Posterior cingulate gyrus (tissue), 11 donors: Measurements from ENCODE around the gene PLXNC1.

Experiments
- DNase-seq, 10 donors: peaks; one replicate each; pipeline versions ENCODE4 v3.0.0 to v3.0.0-alpha.2; 2020 to 2021; ENCODE audit warnings: mixed read lengths in 3 of 10
- intact Hi-C: fragments of 100-400 bp; cut with DNase I; formaldehyde crosslinking; loops from one replicate; pipeline ENCODE4 v1.15.1; 2023

Gene PLXNC1

DNA sequence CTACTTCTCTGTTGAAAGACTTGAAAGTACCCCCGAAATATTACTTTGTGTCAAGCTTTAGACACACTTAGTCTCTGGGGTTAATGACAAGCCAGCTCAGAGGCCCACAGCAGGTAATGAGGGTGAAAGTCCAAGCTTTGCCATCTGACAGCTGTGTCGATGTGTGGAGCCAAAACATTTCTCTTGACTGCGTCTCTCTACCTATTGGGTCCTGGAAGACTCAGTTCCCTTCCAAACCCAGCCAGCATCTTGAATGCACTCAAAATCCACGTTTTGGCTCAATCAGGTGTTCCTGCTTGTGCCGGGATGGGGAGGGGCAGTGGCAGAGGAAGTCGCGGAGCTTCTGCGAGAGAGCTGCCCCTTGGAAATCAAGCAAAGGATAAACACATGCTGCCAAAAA, 3.2 kb downstream of the PLXNC1 start:
- intact Hi-C loops, result loop anchor here (10.0 kb wide), 1 partner anchor 103 kb away; no protein-coding TSS in a partner anchor
- DNase-seq, result no peak

DNA sequence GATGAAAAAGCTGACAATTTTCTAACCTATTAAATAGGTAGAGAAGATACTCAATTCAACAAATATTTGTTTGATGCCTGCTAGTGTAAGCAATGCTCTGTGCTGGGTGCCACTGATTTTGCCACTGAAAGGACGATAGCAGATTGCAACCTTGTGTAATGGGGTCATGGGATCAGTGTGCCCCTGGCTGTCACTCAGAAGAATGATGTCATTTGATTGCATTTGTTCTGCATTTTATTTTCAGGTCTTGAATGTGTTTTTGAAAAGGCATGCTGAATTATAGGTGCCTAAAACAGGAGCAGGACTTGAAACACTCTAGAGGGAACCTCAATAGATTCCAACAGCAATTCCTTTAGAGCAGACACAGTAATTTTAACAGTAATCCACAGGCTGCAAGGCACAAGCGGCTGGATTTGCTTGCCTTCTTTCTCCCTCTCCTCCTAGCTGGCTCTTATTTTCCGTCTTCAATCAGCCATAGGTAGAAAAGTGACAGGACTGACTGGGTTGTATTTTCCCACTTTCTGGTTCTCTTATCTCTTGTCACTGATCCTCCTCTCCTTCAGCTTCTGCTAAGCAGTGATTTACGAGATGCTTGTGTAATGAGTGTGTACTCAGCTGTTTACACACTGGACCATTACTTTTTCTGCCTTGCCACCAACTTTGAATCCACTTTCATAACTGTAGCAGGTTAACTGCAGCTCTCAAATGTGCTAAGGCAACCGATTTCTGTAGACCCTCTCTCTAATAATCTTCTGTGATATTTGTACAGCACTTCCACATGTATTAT, 4.1 kb downstream of the PLXNC1 start:
- no peak for DNase-seq
- intact Hi-C loops, result loop anchor here (10.0 kb wide), 1 partner anchor 102 kb away; no protein-coding TSS in a partner anchor

DNA sequence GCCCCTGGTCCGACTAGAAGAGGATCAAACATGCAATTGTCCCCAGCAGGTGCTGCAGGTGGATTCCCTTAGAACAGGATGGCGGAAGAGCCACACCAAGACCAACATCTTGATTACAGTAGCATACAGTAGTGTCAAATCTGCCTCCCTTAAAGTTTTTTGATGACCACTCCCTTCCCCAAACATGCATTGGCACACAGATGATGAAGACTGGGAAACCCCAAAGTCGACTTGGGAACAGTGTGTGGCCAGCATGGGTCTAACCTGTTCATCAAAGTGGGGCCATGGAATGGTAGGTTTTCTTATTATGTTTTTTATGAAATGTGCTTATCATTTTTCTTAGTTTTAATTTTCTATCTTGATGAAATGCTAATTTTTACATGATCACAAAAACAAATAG, 8.8 kb downstream of the PLXNC1 start:
- intact Hi-C loops, result loop anchor here (10.0 kb wide), 1 partner anchor 98 kb away; no protein-coding TSS in a partner anchor

DNA sequence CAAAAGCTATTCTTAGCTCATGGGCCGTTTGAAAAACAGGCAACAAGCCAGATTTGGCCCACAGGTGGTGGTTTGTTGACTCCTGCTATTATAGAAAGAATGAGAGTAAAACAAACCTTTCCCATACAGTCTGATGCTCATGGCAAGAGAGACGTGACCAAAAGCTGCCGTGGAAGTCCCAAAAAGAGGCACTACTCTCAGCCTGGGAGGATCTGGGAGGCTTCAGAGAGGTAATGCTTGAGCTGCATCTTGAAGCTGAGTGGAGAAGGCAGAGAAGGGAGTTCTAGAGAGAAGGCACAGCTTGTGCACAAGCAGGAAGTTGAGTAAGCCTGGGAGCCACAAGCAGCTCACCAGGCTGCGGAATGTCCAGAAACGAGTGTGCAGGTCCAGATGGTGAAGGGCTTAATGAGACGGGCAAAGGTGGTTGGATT, 9.6 kb downstream of the PLXNC1 start:
- DNase-seq, result no peak
- intact Hi-C loops, result loop anchor here (10.0 kb wide), 1 partner anchor 97 kb away; no protein-coding TSS in a partner anchor

More for the DNA sequence above, 8.8 kb downstream of the PLXNC1 start:
- DNase-seq, result no peak

DNA sequence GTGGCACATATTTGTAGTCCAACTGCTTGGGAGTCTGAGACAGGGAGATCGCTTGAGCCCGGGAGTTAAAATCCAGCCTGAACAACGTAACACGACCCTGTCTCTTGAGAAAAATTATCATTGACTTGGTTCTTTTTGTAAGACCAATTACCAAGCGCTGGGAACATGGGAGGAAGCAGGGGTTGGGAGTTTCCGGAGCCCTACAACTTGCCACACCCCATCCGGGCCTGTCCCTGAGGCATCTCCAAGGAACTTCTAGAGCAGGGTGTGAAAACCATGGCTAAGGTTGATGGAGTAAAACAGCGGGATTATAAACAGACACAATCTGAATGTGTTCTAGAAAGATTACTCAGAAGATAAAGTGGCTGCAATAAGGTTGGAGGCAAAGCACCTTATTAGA, 10.3 kb downstream of the PLXNC1 start:
- intact Hi-C loops, result loop anchor here (10.0 kb wide), 1 partner anchor 96 kb away; no protein-coding TSS in a partner anchor
- no peak for DNase-seq

DNA sequence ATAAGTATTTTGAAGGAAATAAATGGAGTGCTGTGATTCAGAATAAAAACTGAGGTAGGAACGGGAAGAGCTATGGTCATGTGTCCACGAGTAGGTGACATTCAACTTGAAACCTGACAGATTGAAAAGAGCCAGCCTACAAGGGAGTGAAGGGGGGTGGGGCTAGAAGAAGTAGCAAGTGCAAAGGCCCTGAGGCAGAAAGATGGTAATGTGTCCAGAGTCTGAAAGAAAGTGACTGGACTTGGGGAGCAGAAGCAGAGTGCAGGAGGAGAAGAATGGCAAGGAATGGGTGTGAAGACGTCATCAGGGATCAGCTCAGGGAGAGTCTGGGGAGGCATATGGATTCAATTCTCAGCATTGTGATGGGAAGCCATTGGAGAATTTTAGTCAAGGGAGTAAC, 13.7 kb downstream of the PLXNC1 start:
- DNase-seq, result no peak
- intact Hi-C loops, result no loop called here

DNA sequence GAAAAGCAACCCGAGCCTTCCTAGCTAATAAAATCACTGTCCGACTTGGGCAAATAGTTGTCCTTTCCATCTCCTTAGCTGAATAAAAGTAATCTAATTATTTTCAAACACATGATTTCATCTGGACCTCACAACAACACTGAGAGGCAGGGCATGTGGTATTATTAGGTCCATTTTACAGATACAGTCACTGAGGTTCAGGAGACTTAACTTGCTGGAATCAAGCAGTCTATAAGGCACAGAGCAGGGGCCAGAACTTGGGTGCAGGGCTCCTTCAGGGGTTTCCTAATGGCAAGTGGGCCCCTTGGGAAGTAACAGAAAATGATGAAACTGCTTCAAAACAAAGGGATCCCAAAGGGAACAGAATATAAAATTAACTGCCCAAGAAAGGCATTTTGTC, 15.5 kb downstream of the PLXNC1 start:
- intact Hi-C loops, result no loop called here
- no peak for DNase-seq

DNA sequence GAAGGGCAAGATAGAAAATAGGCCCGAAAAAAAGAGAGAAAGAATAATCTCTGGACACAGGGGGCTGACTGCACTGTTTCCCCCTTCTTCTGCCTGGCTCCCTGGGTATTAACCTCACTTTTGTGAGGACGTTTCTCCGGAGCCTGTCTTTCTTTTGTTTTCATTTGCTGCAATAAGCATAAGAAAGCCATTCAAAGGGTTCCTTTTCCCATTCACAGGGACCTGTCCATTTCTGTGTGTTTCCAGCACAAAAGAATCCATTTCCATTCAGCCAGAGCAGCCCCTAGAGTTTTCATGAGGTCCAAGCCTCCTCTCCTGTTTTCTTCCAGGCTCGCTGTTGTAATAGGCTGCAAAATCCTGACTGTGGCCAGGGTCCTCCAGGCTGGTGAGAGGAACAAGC, 16.8 kb downstream of the PLXNC1 start:
- DNase-seq, result no peak

DNA sequence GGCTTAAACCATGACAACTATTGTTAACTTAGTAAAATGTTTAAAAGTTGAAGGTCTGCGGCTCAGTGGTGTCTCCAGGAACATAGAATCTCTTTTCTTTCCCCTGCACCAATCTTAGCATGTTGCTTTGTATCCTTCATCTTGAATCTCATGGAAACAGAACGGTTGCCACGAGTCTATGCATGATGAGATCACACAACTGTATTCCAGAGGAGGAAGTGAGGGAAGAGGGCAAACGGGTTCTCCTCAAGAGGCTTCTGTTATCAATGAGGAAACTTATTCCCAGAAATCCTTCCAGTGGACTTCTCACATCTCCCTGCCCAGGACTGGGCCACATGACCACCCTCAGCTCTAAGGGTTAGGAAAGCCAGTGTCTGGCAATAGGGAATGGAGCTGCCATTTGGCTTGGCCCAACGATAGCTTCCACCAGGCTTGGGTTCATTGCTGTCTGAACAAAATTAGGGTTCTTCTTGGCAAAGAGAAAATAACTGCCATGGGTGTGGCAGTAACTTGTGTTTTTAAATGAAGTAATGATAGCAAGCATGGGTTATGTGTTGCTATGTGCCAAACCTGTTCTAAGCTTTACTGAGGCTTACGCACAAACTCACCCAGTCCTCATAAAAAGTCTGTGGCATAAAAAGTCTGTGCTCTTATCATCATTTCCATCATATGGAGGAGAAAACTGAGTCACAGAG, 17.4 kb downstream of the PLXNC1 start:
- DNase-seq, result no peak
- intact Hi-C loops, result no loop called here

More for the DNA sequence above, 16.8 kb downstream of the PLXNC1 start:
- intact Hi-C loops, result no loop called here

DNA sequence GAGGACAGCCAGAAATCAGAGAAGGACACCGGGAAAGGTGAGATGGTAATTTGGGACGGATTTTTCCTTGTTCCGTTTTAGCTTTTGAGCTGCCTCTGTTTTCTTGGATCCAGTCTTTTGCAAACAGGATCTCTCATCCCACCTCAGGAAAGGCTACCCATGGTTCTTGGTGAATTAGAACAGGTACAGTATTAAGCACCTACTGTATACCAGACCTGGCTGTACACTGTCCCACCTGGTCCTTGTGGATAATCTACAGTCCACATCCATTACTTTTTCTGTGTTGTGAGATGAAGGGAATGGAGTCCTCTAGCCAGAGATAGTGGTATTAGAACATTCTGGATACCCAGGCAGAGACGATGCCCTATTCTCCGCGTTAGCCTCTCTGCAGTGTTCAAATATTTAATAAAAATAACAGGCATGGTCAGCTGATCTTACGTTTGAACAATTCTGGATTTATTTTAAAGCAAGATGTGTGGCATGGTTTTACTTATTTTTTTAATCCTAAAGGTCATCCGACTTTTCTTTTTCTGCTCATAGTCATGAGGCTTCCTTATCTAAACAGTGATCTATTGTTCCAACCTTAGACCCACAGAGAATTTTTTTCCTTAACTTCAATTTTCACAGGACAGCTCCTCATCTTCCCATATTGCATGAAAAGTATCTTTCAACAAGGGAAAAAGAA, 18.8 kb downstream of the PLXNC1 start:
- intact Hi-C loops, result no loop called here
- no peak for DNase-seq

DNA sequence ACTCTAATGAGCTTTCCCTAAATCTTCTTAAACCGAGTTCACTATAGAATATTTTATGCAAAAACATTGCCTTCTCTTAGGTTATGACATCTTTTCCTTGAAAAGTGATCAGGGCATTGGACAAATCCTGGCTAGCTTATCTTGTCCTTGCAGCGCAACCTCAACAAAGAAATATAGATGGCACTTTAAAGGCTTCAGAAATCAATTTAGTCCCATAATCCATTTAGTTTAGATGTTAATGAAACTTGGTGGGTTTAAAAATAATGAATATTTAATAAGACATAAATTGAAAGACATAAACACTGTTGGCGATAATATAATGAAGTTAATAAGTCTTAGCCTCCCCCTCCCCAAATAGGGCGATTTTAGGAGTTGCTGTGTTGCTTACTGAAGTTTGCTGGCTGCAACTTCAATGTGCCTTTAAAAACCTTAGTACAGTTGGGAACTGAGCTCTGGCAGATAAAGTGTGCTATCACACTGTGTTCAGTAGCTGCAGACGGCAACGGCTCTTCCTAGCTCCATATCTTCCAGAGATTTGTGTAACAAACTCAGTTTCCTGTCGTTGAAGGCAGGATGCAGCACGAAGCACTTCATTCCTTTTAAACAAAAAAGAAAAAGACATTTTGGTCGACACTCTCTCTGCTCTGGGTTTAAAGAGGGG, 19.5 kb downstream of the PLXNC1 start:
- no peak for DNase-seq
- intact Hi-C loops, result no loop called here

DNA sequence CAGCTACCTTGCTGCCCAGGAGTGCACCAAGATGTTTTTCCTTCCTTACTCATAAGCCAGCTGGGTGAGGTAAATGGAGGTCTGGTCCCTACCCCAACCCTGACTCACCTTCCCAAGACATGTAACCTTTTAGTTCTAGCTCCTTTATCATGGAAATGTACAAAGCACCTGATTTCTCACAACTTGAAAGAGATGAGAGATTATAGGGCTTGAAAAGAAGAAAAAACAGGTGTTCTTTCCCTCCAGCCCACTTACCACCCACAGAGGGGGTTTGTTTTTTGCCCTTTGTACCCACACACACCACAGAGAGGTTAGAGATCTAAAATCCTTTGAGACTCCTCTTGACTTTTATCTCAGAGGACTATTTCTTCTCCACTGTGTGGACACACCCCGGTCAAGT, 21.1 kb downstream of the PLXNC1 start:
- DNase-seq, result no peak
- intact Hi-C loops, result no loop called here

DNA sequence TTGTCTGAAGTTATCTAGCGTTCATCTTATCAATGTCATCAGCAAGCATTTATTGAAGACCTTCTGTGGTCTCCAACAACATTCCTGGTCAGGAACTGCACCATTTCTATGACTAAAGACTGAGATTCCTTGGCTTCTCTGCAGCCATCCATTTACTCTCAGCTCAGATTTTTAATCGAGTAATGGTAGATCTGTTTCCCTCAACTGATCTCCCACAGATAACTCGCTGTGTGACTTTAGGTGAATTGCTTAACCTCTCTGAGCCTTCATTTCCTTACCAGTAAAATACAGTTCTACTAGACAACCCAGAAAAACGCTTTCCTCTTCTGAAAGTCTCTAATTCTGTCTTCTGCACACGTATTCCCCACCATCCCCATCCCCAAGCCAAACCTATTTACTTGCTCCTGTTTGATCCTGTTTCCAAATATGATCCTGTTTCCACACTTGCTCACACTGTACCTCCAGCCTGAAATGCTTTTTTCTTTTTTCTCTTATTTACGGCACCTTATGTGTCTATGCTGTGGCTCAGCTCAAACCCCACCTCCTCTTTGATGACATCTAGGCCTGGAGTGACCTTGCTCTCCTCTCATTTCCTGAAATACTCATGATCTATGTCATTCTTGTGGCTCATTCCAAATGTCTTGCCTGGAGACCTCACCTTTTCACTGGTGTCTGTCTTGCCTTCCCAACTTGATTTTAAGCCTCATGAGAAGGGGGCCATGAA, 21.8 kb downstream of the PLXNC1 start:
- no peak for DNase-seq
- intact Hi-C loops, result no loop called here

DNA sequence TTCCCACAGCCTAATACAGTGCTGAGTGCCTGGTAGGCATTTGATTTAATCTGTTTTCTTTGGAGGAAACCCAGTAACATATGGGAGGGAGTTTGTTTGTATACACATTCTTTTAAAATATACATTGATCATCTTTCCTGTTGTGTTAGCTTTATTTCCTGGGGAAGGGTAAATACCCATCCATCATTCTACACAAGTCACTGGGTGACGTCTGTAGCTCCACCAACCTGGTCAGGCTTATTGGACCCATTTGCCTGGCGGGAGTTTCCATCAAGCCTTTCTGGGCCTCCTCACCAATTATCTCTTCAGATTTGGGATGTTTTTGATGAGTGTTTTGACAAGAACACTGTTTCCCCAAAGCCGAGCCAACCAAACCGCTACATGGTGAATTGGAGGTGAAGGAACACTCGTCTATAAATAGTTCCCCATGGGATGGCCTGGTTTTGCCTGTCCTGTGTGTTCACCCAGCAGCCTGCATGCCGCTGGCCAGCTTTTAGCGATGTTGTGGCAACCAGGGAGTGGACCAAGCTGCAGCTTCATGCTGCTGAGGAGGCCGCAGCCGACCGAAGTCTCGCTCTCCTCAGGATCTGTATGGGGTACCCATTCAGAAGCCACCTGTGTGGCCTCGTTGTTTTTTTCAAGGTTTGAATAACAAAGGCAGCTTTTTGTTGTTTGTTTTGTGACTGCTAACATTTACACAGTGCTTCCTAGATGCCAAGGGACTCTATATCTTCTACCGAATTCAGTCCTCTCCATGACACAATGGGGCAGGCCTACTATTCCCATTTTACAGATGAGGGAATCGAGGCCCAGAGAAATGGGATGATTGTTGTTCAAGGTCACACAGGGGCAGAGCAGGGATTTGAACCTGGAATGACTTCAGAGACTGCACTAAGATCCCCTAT, 22.6 kb downstream of the PLXNC1 start:
- peak in 1 of 10 donors; percentile 80 for DNase-seq
- intact Hi-C loops, result no loop called here

DNA sequence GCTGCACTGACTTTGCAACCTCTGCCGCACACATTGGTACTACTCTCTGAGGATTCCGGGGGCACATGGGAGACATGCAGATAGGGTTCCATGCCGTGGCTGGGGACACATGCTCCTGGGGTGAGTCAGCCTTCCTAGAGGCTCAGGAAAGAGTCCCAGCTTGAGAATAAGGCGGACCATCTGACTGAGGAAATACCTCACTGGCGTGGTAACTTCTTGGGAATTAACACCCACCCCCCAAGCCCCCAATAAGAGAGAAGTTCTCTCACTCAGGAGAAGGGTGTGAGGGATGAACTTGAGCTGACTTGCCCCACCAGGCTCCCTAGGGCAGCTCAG, 23.2 kb downstream of the PLXNC1 start:
- intact Hi-C loops, result no loop called here
- no peak for DNase-seq

DNA sequence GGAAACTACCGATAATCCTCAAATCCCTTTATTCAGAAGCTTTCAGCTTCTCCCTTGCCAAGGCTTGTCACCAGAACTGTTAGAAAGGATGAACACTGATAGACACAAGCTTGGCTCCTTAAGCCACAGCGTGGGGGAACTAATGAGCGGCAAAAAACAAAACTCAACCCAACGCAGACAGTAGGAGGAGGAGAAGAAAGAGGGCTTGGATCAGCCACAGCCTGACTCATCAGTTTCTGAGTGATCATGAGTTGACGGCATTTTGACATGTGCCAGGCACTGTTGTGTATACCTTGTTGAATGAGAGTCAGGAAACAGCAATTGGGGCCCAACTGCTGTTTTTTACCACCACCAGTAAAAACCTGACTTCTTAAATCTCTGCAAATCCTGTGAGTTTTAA, 23.7 kb downstream of the PLXNC1 start:
- intact Hi-C loops, result no loop called here
- DNase-seq, result no peak

DNA sequence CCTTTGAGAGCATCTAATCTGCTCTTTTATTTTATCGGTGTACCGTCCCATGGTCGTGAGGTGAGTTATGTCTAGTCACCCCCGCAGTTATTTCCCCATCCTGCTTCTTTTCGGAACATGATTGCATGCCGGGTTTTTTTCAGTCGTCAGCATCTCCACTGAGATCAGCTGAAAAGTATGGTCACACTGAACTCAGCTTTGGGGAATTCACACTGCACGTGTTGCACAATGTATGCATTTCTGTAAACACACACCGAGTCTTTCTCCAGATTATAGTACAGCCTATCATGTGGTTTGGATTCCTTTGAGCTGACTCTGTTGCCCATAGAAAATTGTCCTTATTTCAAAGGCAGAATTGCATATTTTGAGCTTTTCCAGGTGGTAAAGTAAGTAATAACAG, 24.6 kb downstream of the PLXNC1 start:
- no peak for DNase-seq
- intact Hi-C loops, result no loop called here

DNA sequence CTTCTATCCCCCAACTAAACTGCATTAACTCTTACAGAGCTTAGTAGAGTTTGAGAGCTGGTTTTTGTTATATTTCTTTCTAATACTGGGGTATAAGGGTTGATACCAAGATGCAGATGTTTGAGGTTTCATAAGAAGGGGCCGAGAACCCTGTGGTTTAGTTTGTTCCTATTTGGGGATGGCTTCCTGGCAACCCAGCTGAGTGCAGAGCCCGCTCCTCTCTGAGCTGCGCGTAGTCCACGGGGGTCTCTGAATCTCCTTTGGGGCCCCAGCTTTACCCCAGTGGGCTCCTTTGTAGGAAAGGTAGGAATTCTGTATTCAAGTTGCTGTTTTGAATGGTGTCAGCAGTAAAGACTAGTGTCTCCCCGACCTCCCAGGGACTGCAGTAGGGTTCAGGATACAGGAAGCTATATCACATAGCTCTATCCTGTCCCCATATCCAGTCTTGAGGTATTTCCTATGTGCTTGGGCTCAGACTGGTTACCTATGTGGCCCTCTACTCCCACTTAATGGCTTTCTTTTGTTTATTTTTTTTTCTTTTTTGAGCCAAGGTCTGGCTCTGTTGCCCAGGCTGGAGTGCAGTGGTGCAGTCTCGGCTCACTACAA, 25.4 kb downstream of the PLXNC1 start:
- intact Hi-C loops, result no loop called here
- no peak for DNase-seq

DNA sequence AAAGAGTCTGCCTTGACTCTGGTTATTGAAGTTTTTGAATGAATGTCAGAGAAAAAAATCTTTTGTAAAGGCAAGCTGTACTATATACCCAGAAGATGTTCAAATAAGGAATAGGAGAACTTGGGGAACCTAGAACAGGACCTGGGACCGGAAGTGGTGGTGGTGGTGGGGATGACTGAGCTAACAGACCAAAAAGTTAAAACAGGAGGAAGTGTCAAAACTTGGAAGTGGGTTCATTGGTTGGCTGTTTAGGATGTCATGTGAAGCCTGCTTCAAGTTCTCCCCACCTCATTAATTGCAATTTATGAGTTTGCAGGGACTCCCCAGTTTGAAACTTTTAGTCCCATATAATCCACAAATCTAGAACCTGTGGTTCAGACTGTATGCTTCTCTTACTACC, 26.2 kb downstream of the PLXNC1 start:
- intact Hi-C loops, result no loop called here
- DNase-seq, result no peak
